Measurements from ENCODE around the gene MMD2.

Gene MMD2

GRCh38 chr7:4957847-4958476 is 1.0 kb downstream of the MMD2 start:
- no peak for DNase-seq

- DNase-seq, result peak in 2 of 3 donors; percentile 35 to 41
These were observed 6.9 kb downstream of the MMD2 start for GRCh38 chr7:4951903-4952636.

- no peak for DNase-seq
These were observed 7.7 kb downstream of the MMD2 start for GRCh38 chr7:4951304-4951703.

- no peak for DNase-seq
These were observed 10.6 kb downstream of the MMD2 start for GRCh38 chr7:4948402-4948801.

GRCh38 chr7:4945949-4946348 is 13.0 kb downstream of the MMD2 start:
- DNase-seq, result no peak

- no peak for DNase-seq
These were observed 14.0 kb downstream of the MMD2 start for GRCh38 chr7:4944939-4945338.

GRCh38 chr7:4943297-4943696 is 15.7 kb downstream of the MMD2 start:
- DNase-seq, result no peak

- DNase-seq, result no peak
These were observed 18.8 kb downstream of the MMD2 start for GRCh38 chr7:4939971-4940728.

GRCh38 chr7:4937411-4937810 is 21.6 kb downstream of the MMD2 start:
- DNase-seq, result no peak

- no peak for DNase-seq
These were observed 24.5 kb downstream of the MMD2 start for GRCh38 chr7:4934419-4935025.

GRCh38 chr7:4931943-4932342 is 27.0 kb downstream of the MMD2 start:
- peak in 2 of 3 donors; percentile 2 to 4 for DNase-seq

- no peak for DNase-seq
These were observed 30.0 kb downstream of the MMD2 start for GRCh38 chr7:4929005-4929404.

- no peak for DNase-seq
These were observed 30.5 kb downstream of the MMD2 start for GRCh38 chr7:4928445-4928844.

GRCh38 chr7:4919969-4920766 is 38.8 kb downstream of the MMD2 start:
- no peak for DNase-seq

GRCh38 chr7:4916113-4916512 is 42.9 kb downstream of the MMD2 start:
- no peak for DNase-seq

GRCh38 chr7:4911111-4911828 is 47.7 kb downstream of the MMD2 start:
- no peak for DNase-seq

GRCh38 chr7:4906682-4907081 is 52.3 kb downstream of the MMD2 start:
- DNase-seq, result no peak

- no peak for DNase-seq
These were observed 53.8 kb downstream of the MMD2 start for GRCh38 chr7:4905171-4905570.

- no peak for DNase-seq
These were observed 54.6 kb downstream of the MMD2 start for GRCh38 chr7:4904346-4904745.

- no peak for DNase-seq
These were observed 63.2 kb downstream of the MMD2 start for GRCh38 chr7:4895766-4896165.

- no peak for DNase-seq
These were observed 64.5 kb downstream of the MMD2 start for GRCh38 chr7:4894482-4894881.

- DNase-seq, result no peak
These were observed 65.0 kb downstream of the MMD2 start for GRCh38 chr7:4893929-4894475.

Data from suppressor macrophage treated with lipopolysaccharide for 1 hour (primary cell).